ENCODE measurements around the gene NT5E. TPM values are rescaled to one million over a fixed set of nuclear protein-coding genes. Genes with fewer than 3 reads are reported as not detected.

The NT5E gene
- total and polyA plus RNA-seq, 2 of the 13 experiments (the other 11 are each of a cell fraction or from before 2014, with no cell fraction given), result 9.5 to 33.0 TPM

- TF ChIP-seq, protein P1, sequence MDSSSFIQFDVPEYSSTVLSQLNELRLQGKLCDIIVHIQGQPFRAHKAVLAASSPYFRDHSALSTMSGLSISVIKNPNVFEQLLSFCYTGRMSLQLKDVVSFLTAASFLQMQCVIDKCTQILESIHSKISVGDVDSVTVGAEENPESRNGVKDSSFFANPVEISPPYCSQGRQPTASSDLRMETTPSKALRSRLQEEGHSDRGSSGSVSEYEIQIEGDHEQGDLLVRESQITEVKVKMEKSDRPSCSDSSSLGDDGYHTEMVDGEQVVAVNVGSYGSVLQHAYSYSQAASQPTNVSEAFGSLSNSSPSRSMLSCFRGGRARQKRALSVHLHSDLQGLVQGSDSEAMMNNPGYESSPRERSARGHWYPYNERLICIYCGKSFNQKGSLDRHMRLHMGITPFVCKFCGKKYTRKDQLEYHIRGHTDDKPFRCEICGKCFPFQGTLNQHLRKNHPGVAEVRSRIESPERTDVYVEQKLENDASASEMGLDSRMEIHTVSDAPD (CRISPR knock-in tag; IDR thresholded peaks at IDR 0.05), result 0 out of 2 replicates have a peak, but pooled peaks have one; percentile 45
- TF ChIP-seq ZNF547 (CRISPR knock-in tag; IDR thresholded peaks at IDR 0.05), result 0 out of 2 replicates have a peak, but pooled peaks have one; percentile 26
- TF ChIP-seq HOXA3 (CRISPR knock-in tag; IDR thresholded peaks at IDR 0.05), result peak; percentile 60
- peak; percentile 49; the same call in 1 of the 2 replicates for TF ChIP-seq ZFP91 (CRISPR knock-in tag; IDR thresholded peaks at IDR 0.05; ENCODE audit: borderline replicate concordance)
- TF ChIP-seq DNMT3B (CRISPR knock-in tag; conservative IDR thresholded peaks at IDR 0.05), result 0 out of 2 replicates have a peak, but pooled peaks have one; percentile 69
- TF ChIP-seq HOXA9 (CRISPR knock-in tag; IDR thresholded peaks at IDR 0.05; ENCODE audit: borderline replicate concordance), result no peak; the same call in 1 of the 2 replicates
- TF ChIP-seq FOXK1 (CRISPR knock-in tag; IDR thresholded peaks at IDR 0.05; ENCODE audit: borderline replicate concordance, low read depth), result no peak
- TF ChIP-seq POLR2AphosphoS5 (IDR thresholded peaks at IDR 0.05; ENCODE audit: low read depth, low read length), result peak; percentile 71
- TF ChIP-seq TARDBP (CRISPR knock-in tag; IDR thresholded peaks at IDR 0.05), result peak; percentile 28; the same call in 1 of the 2 replicates
- TF ChIP-seq BRD4 (CRISPR knock-in tag; IDR thresholded peaks at IDR 0.05), result no peak; the same call in 1 of the 2 replicates
- TF ChIP-seq ERF (CRISPR knock-in tag; IDR thresholded peaks at IDR 0.05), result peak; percentile 67
- no peak; the same call in none of the 2 replicates for TF ChIP-seq STAG1 (CRISPR knock-in tag; IDR thresholded peaks at IDR 0.05)
- TF ChIP-seq ZNF557 (CRISPR knock-in tag; IDR thresholded peaks at IDR 0.05), result 0 out of 2 replicates have a peak, but pooled peaks have one; percentile 40
- TF ChIP-seq EP300 (IDR thresholded peaks at IDR 0.05; ENCODE audit: low read depth in 2 of 2, low read length in 2 of 2), result 0 out of 4 replicates have a peak, but pooled peaks of 1 of the 2 experiments have one; percentile 11
- no peak for TF ChIP-seq EP300 (CRISPR knock-in tag; IDR thresholded peaks at IDR 0.05; ENCODE audit: borderline replicate concordance)
- no peak for TF ChIP-seq CREB1 (IDR thresholded peaks at IDR 0.05)
- TF ChIP-seq CREB1 (CRISPR knock-in tag; IDR thresholded peaks at IDR 0.05), result no peak
- peak; percentile 13; the same call in 1 of the 2 replicates for TF ChIP-seq ELF3 (CRISPR knock-in tag; IDR thresholded peaks at IDR 0.05)
- no peak for TF ChIP-seq ZNF577 (CRISPR knock-in tag; IDR thresholded peaks at IDR 0.05; ENCODE audit: borderline replicate concordance, low read depth)
- peak; percentile 62; the same call in 1 of the 2 replicates for TF ChIP-seq MEIS1 (CRISPR knock-in tag; IDR thresholded peaks at IDR 0.05; ENCODE audit: borderline replicate concordance)
- TF ChIP-seq FOSL1 (CRISPR knock-in tag; IDR thresholded peaks at IDR 0.05; ENCODE audit: borderline replicate concordance), result no peak
- 0 out of 2 replicates have a peak, but pooled peaks have one; percentile 15 for TF ChIP-seq MAF1 (CRISPR knock-in tag; IDR thresholded peaks at IDR 0.05; ENCODE audit: borderline replicate concordance)
- no peak for TF ChIP-seq ZNF83 (CRISPR knock-in tag; IDR thresholded peaks at IDR 0.05; ENCODE audit: borderline replicate concordance)
- no peak for TF ChIP-seq NBN (conservative IDR thresholded peaks at IDR 0.05)
- peak; percentile 72 for TF ChIP-seq SP5 (CRISPR knock-in tag; IDR thresholded peaks at IDR 0.05; ENCODE audit: borderline replicate concordance, low read depth)
- peak; percentile 78; the same call in 1 of the 2 replicates for TF ChIP-seq ZSCAN31 (CRISPR knock-in tag; IDR thresholded peaks at IDR 0.05; ENCODE audit: low read depth)
- TF ChIP-seq ZNF263 (CRISPR knock-in tag; IDR thresholded peaks at IDR 0.05), result no peak
- TF ChIP-seq ZBTB21 (CRISPR knock-in tag; IDR thresholded peaks at IDR 0.05), result no peak
- TF ChIP-seq PHF5A (CRISPR knock-in tag; IDR thresholded peaks at IDR 0.05; ENCODE audit: low read depth, unreplicated experiment), result no peak
Observed at GRCh38 chr6:85449818-85450759, at the start of gene NT5E (continued).

All from HepG2 (cell line).